ENCODE results near the gene MACF1.

DNA sequence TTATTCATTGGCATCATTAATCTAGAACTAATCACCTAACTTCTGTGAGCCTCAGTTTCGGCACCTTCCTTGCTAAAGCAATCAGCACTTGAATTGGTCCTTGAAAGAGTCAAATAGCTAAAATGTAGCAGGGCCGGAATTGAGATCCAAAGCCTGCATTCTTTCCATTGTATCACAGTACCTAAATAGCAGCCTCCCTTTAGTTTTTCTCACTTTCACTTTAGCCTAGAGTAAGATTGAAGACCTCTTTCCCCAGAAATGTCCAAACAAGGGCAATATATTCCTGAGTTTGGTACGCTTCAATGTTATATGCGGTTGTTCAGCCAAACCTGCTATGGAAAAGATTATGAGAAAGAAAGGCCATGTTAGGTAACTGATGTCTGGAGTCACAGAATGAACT, 165.1 kb downstream of the MACF1 start:
- TF ChIP-seq POLR2A (IDR thresholded peaks at IDR 0.05) (no peak), POLR2AphosphoS5 (IDR thresholded peaks at IDR 0.05) (no peak)
- TF ChIP-seq, protein P1, sequence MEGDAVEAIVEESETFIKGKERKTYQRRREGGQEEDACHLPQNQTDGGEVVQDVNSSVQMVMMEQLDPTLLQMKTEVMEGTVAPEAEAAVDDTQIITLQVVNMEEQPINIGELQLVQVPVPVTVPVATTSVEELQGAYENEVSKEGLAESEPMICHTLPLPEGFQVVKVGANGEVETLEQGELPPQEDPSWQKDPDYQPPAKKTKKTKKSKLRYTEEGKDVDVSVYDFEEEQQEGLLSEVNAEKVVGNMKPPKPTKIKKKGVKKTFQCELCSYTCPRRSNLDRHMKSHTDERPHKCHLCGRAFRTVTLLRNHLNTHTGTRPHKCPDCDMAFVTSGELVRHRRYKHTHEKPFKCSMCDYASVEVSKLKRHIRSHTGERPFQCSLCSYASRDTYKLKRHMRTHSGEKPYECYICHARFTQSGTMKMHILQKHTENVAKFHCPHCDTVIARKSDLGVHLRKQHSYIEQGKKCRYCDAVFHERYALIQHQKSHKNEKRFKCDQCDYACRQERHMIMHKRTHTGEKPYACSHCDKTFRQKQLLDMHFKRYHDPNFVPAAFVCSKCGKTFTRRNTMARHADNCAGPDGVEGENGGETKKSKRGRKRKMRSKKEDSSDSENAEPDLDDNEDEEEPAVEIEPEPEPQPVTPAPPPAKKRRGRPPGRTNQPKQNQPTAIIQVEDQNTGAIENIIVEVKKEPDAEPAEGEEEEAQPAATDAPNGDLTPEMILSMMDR (IDR thresholded peaks at IDR 0.05 in 8 of 11, conservative IDR thresholded peaks at IDR 0.05 in 3 of 11), result no peak

Measured in spleen (tissue), 7 donors.